Trophoblast cell (in vitro differentiated cells and primary cell): ENCODE data around the gene ANKRD60. TPM values are rescaled to one million over a fixed set of nuclear protein-coding genes. Genes with fewer than 3 reads are reported as not detected.

ENCODE experiments used
- DNase-seq, 2 donors: peaks; one replicate each; pipeline ENCODE4 v3.0.0-alpha.2; 2016
- H2AFZ ChIP-seq: 2 replicates; pipeline ENCODE4 v1.6.1; 2013; ENCODE audit warnings: low read length, moderate library complexity, mild to moderate bottlenecking; ENCODE audit not compliant: insufficient read depth, poor library complexity
- H2AK5ac ChIP-seq: 2 replicates; pipeline ENCODE4 v1.6.1; 2013; ENCODE audit warnings: mild to moderate bottlenecking, low read length
- H2BK120ac ChIP-seq: 2 replicates; pipeline ENCODE4 v1.6.1; 2013; ENCODE audit warnings: low read length, mild to moderate bottlenecking, moderate library complexity; ENCODE audit not compliant: insufficient read depth, poor library complexity
- H2BK12ac ChIP-seq: 2 replicates; pipeline ENCODE4 v1.6.1; 2013; ENCODE audit warnings: mild to moderate bottlenecking, low read length, moderate library complexity
- H2BK5ac ChIP-seq: 2 replicates; pipeline ENCODE4 v1.6.1; 2013; ENCODE audit warnings: low read length, low read depth, moderate library complexity, mild to moderate bottlenecking; ENCODE audit not compliant: poor library complexity
- H3K14ac ChIP-seq: 2 replicates; pipeline ENCODE4 v1.6.1; 2013; ENCODE audit warnings: mild to moderate bottlenecking, low read length
- H3K18ac ChIP-seq: 2 replicates; pipeline ENCODE4 v1.6.1; 2013; ENCODE audit warnings: mild to moderate bottlenecking, low read length
- H3K23ac ChIP-seq: 2 replicates; pipeline ENCODE4 v1.6.1; 2013; ENCODE audit warnings: low read length
- H3K27ac ChIP-seq: 2 replicates; pipeline ENCODE4 v1.5.1; 2013; ENCODE audit warnings: low read depth, mild to moderate bottlenecking, inconsistent platforms, low read length, moderate library complexity
- H3K27me3 ChIP-seq: 2 replicates; pipeline ENCODE4 v1.6.1; 2013; ENCODE audit warnings: inconsistent platforms, mild to moderate bottlenecking, low read length, moderate library complexity; ENCODE audit not compliant: insufficient read depth
- H3K36me3 ChIP-seq, 2 experiments: 1 replicate in 1 of 2; 2 replicates in 1 of 2; pipeline ENCODE4 v1.6.1; 2013; ENCODE audit warnings: low read length in 2 of 2, mild to moderate bottlenecking in 2 of 2, moderate library complexity in 1 of 2; ENCODE audit not compliant: insufficient read depth in 2 of 2, control insufficient read depth in 1 of 2
- H3K4ac ChIP-seq: 2 replicates; pipeline ENCODE4 v1.6.1; 2013; ENCODE audit warnings: low read depth, mild to moderate bottlenecking, low read length, moderate library complexity
- H3K4me1 ChIP-seq, 2 experiments: 1 replicate in 1 of 2; 2 replicates in 1 of 2; pipeline ENCODE4 v1.6.1; 2013; ENCODE audit warnings: low read length in 2 of 2, mild to moderate bottlenecking in 2 of 2, moderate library complexity in 1 of 2; ENCODE audit not compliant: insufficient read depth in 2 of 2, control insufficient read depth in 1 of 2
- H3K4me2 ChIP-seq: 2 replicates; pipeline ENCODE4 v1.6.1; 2013; ENCODE audit warnings: inconsistent platforms, mild to moderate bottlenecking, low read length, moderate library complexity
- H3K4me3 ChIP-seq: 2 replicates; pipeline ENCODE4 v1.5.1; 2013; ENCODE audit warnings: mild to moderate bottlenecking, low read depth, low read length, inconsistent platforms
- H3K79me1 ChIP-seq: one replicate; pipeline ENCODE4 v1.6.1; 2013; ENCODE audit warnings: low read length
- H3K79me2 ChIP-seq: 2 replicates; pipeline ENCODE4 v1.6.1; 2013; ENCODE audit warnings: low read length, mild to moderate bottlenecking; ENCODE audit not compliant: control insufficient read depth, insufficient read depth, poor library complexity
- H3K9ac ChIP-seq: 2 replicates; pipeline ENCODE4 v1.6.1; 2013; ENCODE audit warnings: mild to moderate bottlenecking, low read length
- H3K9me3 ChIP-seq: 2 replicates; pipeline ENCODE4 v1.6.1; 2013; ENCODE audit warnings: low read depth, mild to moderate bottlenecking, control low read depth, inconsistent platforms, low read length; ENCODE audit not compliant: insufficient read depth
- H4K12ac ChIP-seq: 2 replicates; pipeline ENCODE4 v1.6.1; 2013; ENCODE audit warnings: low read depth, mild to moderate bottlenecking, low read length, moderate library complexity
- H4K8ac ChIP-seq: 2 replicates; pipeline ENCODE4 v1.6.1; 2013; ENCODE audit warnings: low read depth, mild to moderate bottlenecking, low read length, moderate library complexity
- H4K91ac ChIP-seq: one replicate; pipeline ENCODE4 v1.6.1; 2013; ENCODE audit warnings: low read depth, mild to moderate bottlenecking, low read length, moderate library complexity
- WGBS: extraction: QIAGEN DNeasy Blood & Tissue Kit; methylation state at CpG from one replicate; pipeline ENCODE4 v1.1.7; 2013; ENCODE audit warnings: missing lambda C conversion rate; ENCODE audit not compliant: insufficient read length, insufficient coverage; ENCODE audit errors: extremely low coverage; 5-methylcytosine and 5-hydroxymethylcytosine counted together
- polyA plus RNA-seq: library from polyadenylated mRNA; stranded (reverse); fragments of 200-250 nt; gene quantifications from 2 replicates; pipeline ENCODE4 v1.2.3, GENCODE V29; 2013

Gene ANKRD60, protein sequence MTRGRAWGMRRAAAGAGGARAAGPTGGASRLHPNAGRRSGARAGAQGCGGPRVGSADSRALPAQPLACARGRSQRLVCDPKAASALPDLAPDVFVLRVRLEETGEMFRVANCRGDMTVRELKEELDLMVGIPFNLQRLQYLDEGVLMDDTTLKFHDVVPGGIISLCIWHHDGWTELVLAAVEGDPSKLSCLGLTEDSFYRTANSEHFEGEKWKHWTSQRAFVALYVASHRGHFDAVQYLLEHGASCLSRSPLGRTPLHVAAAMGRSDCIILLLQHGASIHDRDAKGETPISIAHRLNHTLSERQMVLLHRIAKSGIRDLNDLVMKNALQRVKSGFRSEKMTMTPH
- not detected in 2 replicates for polyA plus RNA-seq

GRCh38 chr20:58228484-58229197 lies at the start of gene ANKRD60:
TSS of gene ANKRD60 (minus strand) at chr20:58228653. CDS start at chr20:58228653, 0 bp downstream.
- no peak within 1 kb of the TSS for H2BK5ac ChIP-seq
- H3K14ac ChIP-seq, result no peak within 1 kb of the TSS
- H2AK5ac ChIP-seq, result no peak within 1 kb of the TSS
- no peak within 1 kb of the TSS for H3K9ac ChIP-seq
- no peaks in the 10 kb centered on the region for H3K79me1 ChIP-seq
- WGBS, result no CpG with 5 or more reads among the region's 74 CpGs
- no peak within 1 kb of the TSS for H2BK12ac ChIP-seq
- H3K23ac ChIP-seq, result no peak within 1 kb of the TSS
- peak in 1 of 2 donors; percentile 10 for DNase-seq
- H3K4me2 ChIP-seq, result peak within 1 kb of the TSS; percentile 82
- H3K4me3 ChIP-seq, result peak within 1 kb of the TSS; percentile 69
- H3K27me3 ChIP-seq, result peaks cover 26% of the 10 kb centered on the region
- H3K79me2 ChIP-seq, result no peaks in the 10 kb centered on the region
- H3K18ac ChIP-seq, result no peak within 1 kb of the TSS
- no peak within 1 kb of the TSS for H4K91ac ChIP-seq
- no peak within 1 kb of the TSS for H3K4ac ChIP-seq
- H3K27ac ChIP-seq, result no peak within 1 kb of the TSS
- no peak within 1 kb of the TSS for H2BK120ac ChIP-seq
- peaks cover 0 to 3% of the 10 kb centered on the region in 2 experiments for H3K4me1 ChIP-seq
- H4K12ac ChIP-seq, result no peak within 1 kb of the TSS
- no peak within 1 kb of the TSS for H2AFZ ChIP-seq
- H4K8ac ChIP-seq, result no peak within 1 kb of the TSS
- H3K36me3 ChIP-seq, result peaks cover 0 to 2% of the 10 kb centered on the region in 2 experiments
- H3K9me3 ChIP-seq, result peaks cover 9% of the 10 kb centered on the region

DNA sequence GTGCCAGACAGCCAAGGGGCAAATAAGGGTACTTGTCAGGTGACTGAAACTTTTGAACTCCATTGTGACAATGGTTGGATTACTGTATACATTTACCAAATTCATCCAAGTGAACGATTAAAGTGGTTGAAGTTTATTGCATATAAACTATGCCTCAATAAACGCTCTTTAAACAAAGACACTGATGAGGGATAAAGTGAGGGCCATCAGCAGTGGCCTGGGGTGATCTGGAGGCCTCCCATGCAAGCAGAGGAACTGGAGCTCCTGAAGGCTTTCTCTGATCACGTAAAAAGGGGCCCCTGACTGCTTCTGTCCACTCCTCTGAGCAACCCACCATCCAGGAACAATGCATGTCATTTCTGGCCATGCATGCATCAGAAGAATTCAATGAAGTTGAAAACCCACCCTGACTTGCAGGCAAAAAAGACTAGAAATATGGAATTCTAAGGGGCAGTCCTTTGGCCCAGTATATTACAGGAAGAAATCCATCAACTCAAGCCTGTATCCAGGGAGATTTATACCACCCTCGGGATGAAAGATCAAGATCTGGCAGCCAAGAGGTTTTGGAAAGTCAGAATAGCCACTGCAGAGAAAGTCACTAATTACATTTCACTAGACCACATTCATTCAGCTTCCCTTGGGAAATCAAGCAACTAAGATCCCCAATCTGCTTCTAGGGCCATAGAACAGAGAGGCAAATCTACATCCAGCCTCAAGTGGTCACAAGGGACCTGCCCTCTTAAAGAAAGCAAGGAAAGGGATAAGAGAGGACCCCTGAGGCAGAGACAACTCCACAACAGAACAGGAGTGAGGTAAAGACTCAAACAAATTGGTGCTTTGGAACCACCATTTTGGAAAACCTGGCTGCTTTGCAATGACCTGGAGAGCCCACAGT lies 49.4 kb upstream of the ANKRD60 start:
- WGBS, result no CpG with 5 or more reads among the region's 4 CpGs
- Histone ChIP-seq H3K27ac (no peak overlapping the region), H3K18ac (no peak overlapping the region), H2AFZ (no peak overlapping the region), H3K9me3 (peaks cover 4% of the 10 kb centered on the region), H3K79me2 (no peaks in the 10 kb centered on the region), H3K4ac (no peak overlapping the region), H3K36me3 (no peaks in the 10 kb centered on the region), H4K8ac (no peak overlapping the region), H3K9ac (no peak overlapping the region), H3K23ac (no peak overlapping the region), H2BK5ac (no peak overlapping the region), H2BK12ac (no peak overlapping the region), H3K4me2 (no peak overlapping the region), H4K12ac (no peak overlapping the region), H3K4me1 (no peaks in the 10 kb centered on the region), H2AK5ac (no peak overlapping the region), H3K27me3 (no peaks in the 10 kb centered on the region), H2BK120ac (no peak overlapping the region), H3K14ac (no peak overlapping the region), H4K91ac (no peak overlapping the region), H3K79me1 (no peaks in the 10 kb centered on the region), H3K4me3 (no peak overlapping the region)
- DNase-seq, result no peak

DNA sequence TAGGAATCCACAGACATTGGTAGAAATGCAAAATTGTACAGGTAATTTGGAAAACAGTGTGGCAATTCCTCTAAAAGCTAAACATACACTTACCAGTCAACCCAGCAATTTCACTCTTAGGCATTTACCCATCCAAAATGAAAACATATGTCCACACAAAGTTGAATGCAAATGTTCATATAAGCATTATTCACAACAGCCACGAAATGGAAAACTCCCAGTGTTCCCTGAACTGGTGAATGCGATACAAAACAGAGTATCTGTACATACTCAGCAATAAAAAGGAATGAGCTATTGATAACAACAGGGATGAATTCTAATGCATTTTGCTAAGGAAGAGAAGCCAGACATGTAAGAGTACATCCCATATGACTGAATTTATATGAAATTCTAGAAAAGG lies 48.7 kb upstream of the ANKRD60 start:
- Histone ChIP-seq H3K18ac (no peak overlapping the region), H4K12ac (no peak overlapping the region), H4K91ac (no peak overlapping the region), H3K79me1 (no peaks in the 10 kb centered on the region), H3K27ac (no peak overlapping the region), H2BK12ac (no peak overlapping the region), H3K79me2 (no peaks in the 10 kb centered on the region), H2AFZ (no peak overlapping the region), H3K4me3 (no peak overlapping the region), H3K9me3 (peaks cover 4% of the 10 kb centered on the region), H4K8ac (no peak overlapping the region), H3K9ac (no peak overlapping the region), H3K27me3 (no peaks in the 10 kb centered on the region), H2AK5ac (no peak overlapping the region), H3K4ac (no peak overlapping the region), H3K36me3 (no peaks in the 10 kb centered on the region), H2BK5ac (no peak overlapping the region), H3K23ac (no peak overlapping the region), H3K4me2 (no peak overlapping the region), H3K4me1 (no peaks in the 10 kb centered on the region), H2BK120ac (no peak overlapping the region), H3K14ac (no peak overlapping the region)
- no CpG with 5 or more reads among the region's 2 CpGs for WGBS
- DNase-seq, result no peak

- Histone ChIP-seq H3K4ac (no peak overlapping the region), H3K36me3 (peaks cover 2 to 4% of the 10 kb centered on the region in 2 experiments), H2AK5ac (no peak overlapping the region), H3K9ac (no peak overlapping the region), H3K9me3 (peaks cover 4% of the 10 kb centered on the region), H3K18ac (no peak overlapping the region), H3K79me1 (no peaks in the 10 kb centered on the region), H4K8ac (no peak overlapping the region), H4K12ac (no peak overlapping the region), H4K91ac (no peak overlapping the region), H3K14ac (no peak overlapping the region), H2BK120ac (no peak overlapping the region), H3K27ac (no peak overlapping the region), H2BK5ac (no peak overlapping the region), H3K4me2 (no peak overlapping the region), H3K4me3 (no peak overlapping the region), H3K27me3 (no peaks in the 10 kb centered on the region), H2BK12ac (no peak overlapping the region), H3K23ac (no peak overlapping the region), H3K4me1 (no peaks in the 10 kb centered on the region), H3K79me2 (no peaks in the 10 kb centered on the region), H2AFZ (no peak overlapping the region)
- no peak for DNase-seq
Measured at GRCh38 chr20:58274384-58274783, 45.9 kb upstream of the ANKRD60 start.
